HG03521 (cell line): Measurements from ENCODE around the gene TOB1.
A peak's percentile ranks its signal among the peaks of the same experiment; 100 is the strongest.

Experiments
- ATAC-seq: cut with Tn5 transposase; IDR thresholded peaks from one replicate; pipeline ENCODE4 v1.9.1; 2021; ENCODE audit warnings: mild to moderate bottlenecking, moderate library complexity; ENCODE audit not compliant: unreplicated experiment

The TOB1 gene

GRCh38 chr17:50866261-50866949 lies at the start of gene TOB1:
TOB1 (minus strand) TSS chr17:50866354; CDS start chr17:50864017, 2,337 bp downstream.
- ATAC-seq = peak; percentile 66

GRCh38 chr17:50914505-50915063 lies 48.4 kb upstream of the TOB1 start:
- ATAC-seq = no peak

- no peak for ATAC-seq
These were observed 47.0 kb upstream of the TOB1 start for GRCh38 chr17:50913120-50913519.

GRCh38 chr17:50911890-50912289 lies 45.7 kb upstream of the TOB1 start:
- no peak for ATAC-seq

- ATAC-seq = no peak
These were observed 45.3 kb upstream of the TOB1 start for GRCh38 chr17:50911450-50911849.

GRCh38 chr17:50909765-50910605 lies 43.8 kb upstream of the TOB1 start:
- ATAC-seq = no peak

- no peak for ATAC-seq
These were observed 43.0 kb upstream of the TOB1 start for GRCh38 chr17:50908860-50909764.

GRCh38 chr17:50908140-50908859 lies 42.1 kb upstream of the TOB1 start:
- ATAC-seq = no peak

GRCh38 chr17:50906443-50906842 lies 40.3 kb upstream of the TOB1 start:
- ATAC-seq = no peak

GRCh38 chr17:50905460-50905803 lies 39.3 kb upstream of the TOB1 start:
- no peak for ATAC-seq

- ATAC-seq = no peak
These were observed 38.6 kb upstream of the TOB1 start for GRCh38 chr17:50904518-50905459.

GRCh38 chr17:50903604-50904517 lies 37.7 kb upstream of the TOB1 start:
- ATAC-seq = no peak

- no peak for ATAC-seq
These were observed 36.5 kb upstream of the TOB1 start for GRCh38 chr17:50902372-50903353.

GRCh38 chr17:50900383-50900892 lies 34.3 kb upstream of the TOB1 start:
- ATAC-seq = no peak

GRCh38 chr17:50899559-50900319 lies 33.6 kb upstream of the TOB1 start:
- ATAC-seq = no peak

- no peak for ATAC-seq
These were observed 32.9 kb upstream of the TOB1 start for GRCh38 chr17:50899005-50899460.
